HEK293T (cell line): ENCODE results near the gene MEA1.
A peak's percentile ranks its signal among the peaks of the same experiment; 100 is the strongest.

ENCODE experiments used
- CTCF ChIA-PET: fragments of 350-600 bp; formaldehyde crosslinking; extraction: SDS; loops from one replicate; lab custom pipeline; 2021; ENCODE audit warnings: antibody characterized with exemption, inconsistent platforms; lab: Yijun Ruan, JAX
- POLR2A ChIA-PET: fragments of 350-600 bp; formaldehyde crosslinking; extraction: SDS; loops from one replicate; lab custom pipeline; 2020; ENCODE audit warnings: antibody characterized with exemption, inconsistent platforms; lab: Yijun Ruan, JAX
- DNase-seq: peaks from one replicate; pipeline ENCODE4 v3.0.0; 2012; ENCODE audit warnings: mixed read lengths; ENCODE audit errors: extremely low spot score
- ARNT ChIP-seq: fragments of 450-650 bp; IDR thresholded peaks from 2 replicates; pipeline ENCODE4 v1.6.1; 2017; ENCODE audit warnings: mild to moderate bottlenecking
- BHLHE40 ChIP-seq: fragments of 450-650 bp; IDR thresholded peaks from 2 replicates; pipeline ENCODE4 v1.6.1; 2016; ENCODE audit warnings: mild to moderate bottlenecking, moderate library complexity, borderline replicate concordance
- CTBP1 ChIP-seq: fragments of 450-650 bp; IDR thresholded peaks from 2 replicates; pipeline ENCODE4 v1.6.1; 2016; ENCODE audit warnings: borderline replicate concordance
- ELF4 ChIP-seq: fragments of 450-650 bp; IDR thresholded peaks from 2 replicates; pipeline ENCODE4 v1.6.1; 2017; ENCODE audit warnings: antibody characterized with exemption
- FOXA1 ChIP-seq: fragments of 450-650 bp; IDR thresholded peaks from 2 replicates; pipeline ENCODE4 v1.6.1; 2016; ENCODE audit warnings: mild to moderate bottlenecking
- FOXK2 ChIP-seq: fragments of 450-650 bp; IDR thresholded peaks from 2 replicates; pipeline ENCODE4 v1.6.1; 2016; ENCODE audit warnings: mild to moderate bottlenecking
- FOXM1 ChIP-seq: fragments of 450-650 bp; IDR thresholded peaks from 2 replicates; pipeline ENCODE4 v1.6.1; 2017; ENCODE audit warnings: mild to moderate bottlenecking, borderline replicate concordance
- HDGF ChIP-seq: fragments of 450-650 bp; IDR thresholded peaks from 2 replicates; pipeline ENCODE4 v1.6.1; 2017; ENCODE audit warnings: antibody characterized with exemption, borderline replicate concordance
- L3MBTL2 ChIP-seq: fragments of 450-650 bp; conservative IDR thresholded peaks from 2 replicates; pipeline ENCODE4 v1.6.1; 2016; ENCODE audit warnings: mild to moderate bottlenecking
- LEF1 ChIP-seq: fragments of 450-650 bp; IDR thresholded peaks from 2 replicates; pipeline ENCODE4 v1.6.1; 2017; ENCODE audit warnings: mild to moderate bottlenecking, borderline replicate concordance
- NFRKB ChIP-seq: fragments of 450-650 bp; IDR thresholded peaks from 2 replicates; pipeline ENCODE4 v1.6.1; 2016; ENCODE audit warnings: mild to moderate bottlenecking, moderate library complexity
- SP1 ChIP-seq: fragments of 450-650 bp; IDR thresholded peaks from 2 replicates; pipeline ENCODE4 v1.6.1; 2017
- SUZ12 ChIP-seq: fragments of 450-650 bp; IDR thresholded peaks from 2 replicates; pipeline ENCODE4 v1.6.1; 2016; ENCODE audit warnings: mild to moderate bottlenecking
- TARDBP ChIP-seq: fragments of 450-650 bp; IDR thresholded peaks from 2 replicates; pipeline ENCODE4 v1.6.1; 2016
- ZNF384 ChIP-seq: fragments of 450-650 bp; IDR thresholded peaks from 2 replicates; pipeline ENCODE4 v1.6.1; 2016
- TF ChIP-seq, protein P1 (sequence below): fragments of 450-650 bp; IDR thresholded peaks from 2 replicates; pipeline ENCODE4 v1.6.1; 2016

MEA1 gene

DNA sequence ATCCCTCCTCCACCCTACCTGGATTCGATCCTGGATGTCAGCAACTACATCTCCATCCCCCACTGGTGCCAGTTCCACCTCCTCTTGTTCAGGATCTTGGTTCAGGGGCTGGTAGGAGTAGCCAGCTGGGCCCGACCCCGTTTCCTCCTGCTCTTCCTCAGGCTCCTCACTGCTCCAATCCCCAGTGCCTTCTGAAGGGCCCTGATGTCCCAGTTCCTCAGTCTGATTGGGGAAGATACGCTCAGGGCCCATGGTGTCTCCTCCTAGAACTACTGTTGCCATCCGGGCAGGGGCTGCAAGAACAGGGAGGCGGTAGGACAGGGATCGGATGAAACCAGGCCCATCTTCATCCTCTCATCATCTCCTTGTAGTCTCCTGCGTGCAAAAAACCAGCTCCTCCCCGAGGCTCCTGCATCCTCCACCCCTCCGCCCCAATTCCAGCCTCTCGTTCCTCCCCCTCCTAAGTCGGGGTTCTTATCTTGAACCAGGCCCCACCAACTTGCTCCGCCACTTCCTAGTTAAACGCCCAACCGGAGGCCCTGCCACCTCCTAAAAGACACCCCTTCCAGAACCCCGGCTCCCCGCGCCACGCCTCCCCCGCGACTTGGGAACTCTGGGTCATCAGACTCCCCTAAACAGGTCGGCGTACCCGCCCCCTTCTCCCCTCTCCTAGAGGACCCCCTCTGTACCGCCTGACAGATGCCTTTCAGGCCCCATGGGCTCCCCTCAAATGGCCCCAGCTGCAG is 476 bp downstream of the MEA1 start:
- DNase-seq, result no peak
- no peak for TF ChIP-seq CTBP1
- no peak for TF ChIP-seq SUZ12
- TF ChIP-seq LEF1, result no peak
- no peak for TF ChIP-seq SP1
- TF ChIP-seq FOXA1, result no peak
- CTCF ChIA-PET, result interaction anchor here (0.9 to 1.0 kb wide), 2 partner anchors 130 to 131 kb away, joined by 3 to 4 read pairs; no protein-coding TSS in a partner anchor
- POLR2A ChIA-PET, result interaction anchor here (0.6 to 7.4 kb wide), 21 partner anchors 8 to 157 kb away, joined by 3 to 78 read pairs (median 4); partner anchors contain the start of genes CNPY3, CUL7, KLC4 and MRPL2

DNA sequence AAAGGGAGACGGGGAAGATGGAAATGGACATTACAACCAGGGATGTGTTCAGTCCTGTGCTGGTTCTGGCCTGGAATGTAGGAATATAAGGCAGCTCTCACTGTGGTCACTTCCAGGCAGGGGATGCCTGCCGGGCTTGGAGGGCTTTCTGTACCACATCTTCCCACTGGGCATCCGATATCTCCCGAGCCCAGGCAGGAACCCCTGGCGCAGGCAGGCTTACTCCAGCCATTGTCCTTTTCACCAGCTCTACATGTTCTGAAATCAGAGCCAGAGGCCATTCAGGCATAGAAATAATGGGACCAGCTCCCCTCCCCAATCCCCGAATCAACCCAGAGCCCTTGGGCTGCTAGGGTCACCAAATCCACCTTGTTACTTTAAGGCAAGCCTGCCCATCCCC is 1.4 kb downstream of the MEA1 start:
- CTCF ChIA-PET, result interaction anchor here (1.0 kb wide), 1 partner anchor 131 kb away, joined by 3 read pairs; no protein-coding TSS in a partner anchor
- no peak for DNase-seq
- no peak for TF ChIP-seq HDGF
- TF ChIP-seq FOXA1, result no peak
- no peak for TF ChIP-seq FOXM1
- no peak for TF ChIP-seq NFRKB
- no peak for TF ChIP-seq BHLHE40
- TF ChIP-seq L3MBTL2, result no peak
- TF ChIP-seq SP1, result no peak
- no peak for TF ChIP-seq ELF4
- no peak for TF ChIP-seq TARDBP
- no peak for TF ChIP-seq FOXK2
- TF ChIP-seq CTBP1, result no peak
- POLR2A ChIA-PET, result interaction anchor here (1.0 to 7.4 kb wide), 7 partner anchors 9 to 158 kb away, joined by 3 to 78 read pairs (median 4); partner anchors contain the start of genes CNPY3, CUL7, PEX6 and PPP2R5D

DNA sequence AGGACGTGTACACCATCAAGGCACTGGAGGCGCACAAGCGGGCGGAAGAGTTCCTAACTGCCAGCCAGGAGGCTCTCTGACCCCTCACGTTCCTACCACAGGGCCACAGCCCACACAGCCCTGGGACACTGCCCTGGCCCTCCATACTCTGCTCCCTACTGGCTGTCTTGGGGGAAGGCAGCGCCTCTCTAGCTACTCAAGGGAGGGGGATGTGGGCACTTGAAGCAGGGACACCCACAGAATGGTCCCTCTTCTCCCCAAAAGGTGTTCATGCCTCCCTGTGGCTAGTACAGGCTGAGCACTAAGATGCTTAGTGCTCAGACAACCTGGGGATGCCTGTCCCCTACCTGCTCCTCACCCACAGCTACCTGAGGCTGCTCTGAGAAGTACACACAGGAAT is 2.5 kb downstream of the MEA1 start:
- TF ChIP-seq SUZ12 (no peak), FOXK2 (no peak), SP1 (no peak), ARNT (no peak), CTBP1 (no peak), LEF1 (no peak), FOXM1 (no peak), FOXA1 (no peak), HDGF (no peak), ZNF384 (no peak), ELF4 (no peak), BHLHE40 (no peak), NFRKB (no peak), L3MBTL2 (no peak), TARDBP (no peak)
- TF ChIP-seq, protein P1, sequence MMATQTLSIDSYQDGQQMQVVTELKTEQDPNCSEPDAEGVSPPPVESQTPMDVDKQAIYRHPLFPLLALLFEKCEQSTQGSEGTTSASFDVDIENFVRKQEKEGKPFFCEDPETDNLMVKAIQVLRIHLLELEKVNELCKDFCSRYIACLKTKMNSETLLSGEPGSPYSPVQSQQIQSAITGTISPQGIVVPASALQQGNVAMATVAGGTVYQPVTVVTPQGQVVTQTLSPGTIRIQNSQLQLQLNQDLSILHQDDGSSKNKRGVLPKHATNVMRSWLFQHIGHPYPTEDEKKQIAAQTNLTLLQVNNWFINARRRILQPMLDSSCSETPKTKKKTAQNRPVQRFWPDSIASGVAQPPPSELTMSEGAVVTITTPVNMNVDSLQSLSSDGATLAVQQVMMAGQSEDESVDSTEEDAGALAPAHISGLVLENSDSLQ, result no peak
- CTCF ChIA-PET, result no interaction called here
- DNase-seq, result no peak
- POLR2A ChIA-PET, result interaction anchor here (0.8 to 7.4 kb wide), 5 partner anchors 10 to 41 kb away, joined by 3 to 78 read pairs (median 6); partner anchors contain the start of genes PEX6, PPP2R5D and RRP36

DNA sequence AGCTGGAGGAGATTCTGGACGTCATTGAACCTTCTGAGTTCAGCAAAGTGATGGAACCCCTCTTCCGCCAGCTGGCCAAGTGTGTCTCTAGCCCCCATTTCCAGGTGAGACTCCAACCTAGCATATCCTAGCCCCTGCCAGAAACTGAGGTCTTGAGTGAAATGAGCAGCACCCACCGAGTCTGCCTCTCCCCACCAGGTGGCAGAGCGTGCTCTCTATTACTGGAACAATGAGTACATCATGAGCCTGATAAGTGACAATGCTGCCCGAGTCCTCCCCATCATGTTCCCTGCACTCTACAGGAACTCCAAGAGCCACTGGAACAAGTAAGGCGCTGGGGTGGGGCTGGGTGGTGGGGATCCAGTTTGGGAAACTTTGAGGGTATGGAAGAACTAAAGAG is 4.6 kb downstream of the MEA1 start:
- ChIA-PET CTCF (interaction anchor here (0.9 kb wide), 1 partner anchor 135 kb away, joined by 3 read pairs; no protein-coding TSS in a partner anchor), POLR2A (interaction anchor here (2.4 to 7.4 kb wide), 3 partner anchors 12 to 30 kb away, joined by 6 to 78 read pairs (median 13); partner anchors contain the start of genes PEX6, PPP2R5D and RRP36)
- no peak for TF ChIP-seq ARNT
- no peak for TF ChIP-seq LEF1
- TF ChIP-seq FOXM1, result no peak
- peak; percentile 46 for DNase-seq

DNA sequence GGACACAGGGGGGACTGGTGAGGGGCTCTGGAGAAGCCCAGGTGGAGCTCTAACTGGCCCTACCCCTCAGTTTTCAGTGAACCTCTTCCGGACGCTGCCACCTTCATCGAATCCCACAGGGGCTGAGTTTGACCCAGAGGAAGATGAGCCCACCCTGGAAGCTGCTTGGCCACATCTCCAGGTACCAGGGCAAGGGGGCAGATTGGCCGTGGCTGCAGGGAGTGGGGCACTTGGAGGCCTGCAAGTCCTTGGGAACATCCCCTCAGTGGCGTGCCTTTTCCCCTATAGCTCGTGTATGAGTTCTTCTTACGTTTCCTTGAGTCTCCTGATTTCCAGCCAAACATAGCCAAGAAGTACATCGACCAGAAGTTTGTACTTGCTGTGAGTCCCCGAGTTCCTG is 6.6 kb downstream of the MEA1 start:
- POLR2A ChIA-PET, result interaction anchor here (0.5 to 3.4 kb wide), 2 partner anchors 23 to 440 kb away, joined by 3 to 12 read pairs; partner anchors contain the start of gene PPP2R5D
- CTCF ChIA-PET, result no interaction called here
- TF ChIP-seq LEF1 (no peak), SP1 (no peak), FOXK2 (no peak), NFRKB (no peak), ZNF384 (no peak), ARNT (no peak), BHLHE40 (no peak), TARDBP (no peak), FOXA1 (no peak), FOXM1 (no peak), SUZ12 (no peak), HDGF (no peak), CTBP1 (no peak), L3MBTL2 (no peak)
- DNase-seq, result no peak

DNA sequence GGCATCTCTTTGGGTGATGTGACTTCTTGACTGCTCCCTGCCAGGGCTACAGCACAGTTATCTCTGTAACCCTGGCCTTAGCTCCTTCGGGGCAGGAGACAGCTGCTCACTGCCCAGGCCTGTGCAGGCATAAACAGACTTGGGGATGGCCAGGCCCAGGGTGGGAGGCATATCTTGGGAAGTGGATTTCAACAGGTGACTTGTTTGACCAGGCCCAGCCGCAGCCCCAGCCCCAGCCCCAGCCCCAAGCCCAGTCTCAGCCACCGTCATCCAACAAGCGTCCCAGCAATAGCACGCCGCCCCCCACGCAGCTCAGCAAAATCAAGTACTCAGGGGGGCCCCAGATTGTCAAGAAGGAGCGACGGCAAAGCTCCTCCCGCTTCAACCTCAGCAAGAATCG is 7.5 kb downstream of the MEA1 start:
- ChIA-PET CTCF (no interaction called here), POLR2A (interaction anchor here (1.6 to 3.4 kb wide), 2 partner anchors 22 to 28 kb away, joined by 4 to 12 read pairs; partner anchors contain the start of genes PEX6 and PPP2R5D)

DNA sequence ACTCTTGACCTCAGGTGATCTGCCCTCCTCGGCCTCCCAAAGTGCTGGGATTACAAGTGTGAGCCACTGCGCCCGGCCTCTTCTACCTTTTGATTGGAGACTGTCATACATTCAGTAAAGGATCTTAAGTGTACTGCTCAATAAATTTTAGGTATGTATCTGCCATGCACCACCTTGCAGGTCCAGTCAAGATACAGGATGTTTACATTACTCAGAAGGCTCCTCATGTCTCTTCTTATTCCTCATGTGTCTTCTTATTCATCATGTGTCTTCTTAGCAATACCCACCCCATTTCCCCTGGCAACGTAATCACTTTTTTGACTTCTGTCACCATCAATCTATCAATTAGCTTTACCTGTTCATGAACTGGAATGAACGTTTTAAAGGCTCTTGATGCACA is 7.9 kb downstream of the MEA1 start:
- TF ChIP-seq, protein P1, result no peak
- no peak for TF ChIP-seq ELF4
- TF ChIP-seq FOXA1, result no peak
- TF ChIP-seq L3MBTL2, result no peak
- TF ChIP-seq ZNF384, result no peak
- no peak for TF ChIP-seq FOXM1
- no peak for TF ChIP-seq ARNT
- no peak for TF ChIP-seq LEF1
- no peak for TF ChIP-seq SUZ12
- TF ChIP-seq HDGF, result no peak
- no peak for TF ChIP-seq FOXK2
- TF ChIP-seq BHLHE40, result no peak
- no peak for TF ChIP-seq SP1
- no peak for TF ChIP-seq CTBP1
- no peak for TF ChIP-seq NFRKB
- no peak for TF ChIP-seq TARDBP
- POLR2A ChIA-PET, result interaction anchor here (1.5 to 3.4 kb wide), 3 partner anchors 8 to 27 kb away, joined by 4 to 12 read pairs (median 5); partner anchors contain the start of genes KLHDC3, MEA1, PEX6 and PPP2R5D
- CTCF ChIA-PET, result no interaction called here
- DNase-seq, result no peak

More for the DNA sequence above, 7.5 kb downstream of the MEA1 start:
- TF ChIP-seq SUZ12 (no peak), FOXK2 (no peak), SP1 (no peak), TARDBP (no peak), BHLHE40 (no peak), FOXA1 (no peak), NFRKB (no peak)
- DNase-seq, result no peak
